GM18517 (cell line): ENCODE data around the gene CSRNP3.
"Not testable (repeated sequence)": the region's sequence is repeated elsewhere in the genome, so short reads cannot be mapped to it uniquely, and the experiment has no call there.

ENCODE experiments used
- ATAC-seq: cut with Tn5 transposase; IDR thresholded peaks from one replicate; pipeline ENCODE4 v1.9.1; 2021; ENCODE audit warnings: mild to moderate bottlenecking, moderate library complexity; ENCODE audit not compliant: unreplicated experiment

Gene CSRNP3

DNA sequence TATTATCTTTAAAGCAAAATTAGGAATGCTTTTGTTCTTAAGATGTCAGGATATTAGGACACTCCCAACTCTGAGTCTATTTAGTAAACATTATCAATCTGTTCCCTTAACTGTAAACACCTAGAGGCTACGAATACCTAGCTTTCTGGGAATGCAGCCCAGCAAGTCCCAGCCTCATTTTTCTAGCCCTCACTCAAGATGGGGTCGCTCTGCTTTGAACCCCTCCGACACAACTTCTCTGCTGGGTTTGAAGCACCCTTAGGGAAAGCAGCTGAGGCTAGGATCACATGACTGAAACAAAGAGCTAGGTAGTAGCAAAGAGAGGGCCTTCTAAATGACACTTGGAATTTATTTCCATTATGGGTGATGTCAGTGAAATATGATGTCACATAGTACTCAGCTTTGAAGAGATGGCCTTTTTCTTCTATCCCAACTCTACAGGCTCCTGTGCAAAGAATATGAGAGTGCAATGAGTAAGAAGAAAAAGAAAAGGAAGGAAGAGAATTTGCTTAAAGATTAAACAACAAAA lies 114.7 kb downstream of the CSRNP3 start:
- no peak for ATAC-seq

DNA sequence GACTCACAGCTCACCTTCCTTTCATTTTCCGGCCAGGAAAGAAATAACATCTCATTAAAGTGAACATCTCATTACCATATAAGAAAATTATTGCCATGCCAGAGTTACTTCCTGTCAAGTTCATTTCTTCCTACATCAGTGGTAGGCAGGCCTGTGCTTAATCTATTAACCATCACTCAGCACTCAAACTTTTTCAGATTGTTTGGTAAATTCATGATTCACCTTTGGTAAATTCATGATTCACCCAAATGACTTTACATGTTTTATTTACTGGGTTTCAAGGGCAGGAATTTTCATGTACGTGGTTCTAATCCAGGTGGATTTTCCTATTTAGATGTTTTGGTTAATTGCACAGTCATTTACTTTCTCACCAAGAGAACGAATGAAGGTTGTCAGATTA lies 116.5 kb downstream of the CSRNP3 start:
- no peak for ATAC-seq

DNA sequence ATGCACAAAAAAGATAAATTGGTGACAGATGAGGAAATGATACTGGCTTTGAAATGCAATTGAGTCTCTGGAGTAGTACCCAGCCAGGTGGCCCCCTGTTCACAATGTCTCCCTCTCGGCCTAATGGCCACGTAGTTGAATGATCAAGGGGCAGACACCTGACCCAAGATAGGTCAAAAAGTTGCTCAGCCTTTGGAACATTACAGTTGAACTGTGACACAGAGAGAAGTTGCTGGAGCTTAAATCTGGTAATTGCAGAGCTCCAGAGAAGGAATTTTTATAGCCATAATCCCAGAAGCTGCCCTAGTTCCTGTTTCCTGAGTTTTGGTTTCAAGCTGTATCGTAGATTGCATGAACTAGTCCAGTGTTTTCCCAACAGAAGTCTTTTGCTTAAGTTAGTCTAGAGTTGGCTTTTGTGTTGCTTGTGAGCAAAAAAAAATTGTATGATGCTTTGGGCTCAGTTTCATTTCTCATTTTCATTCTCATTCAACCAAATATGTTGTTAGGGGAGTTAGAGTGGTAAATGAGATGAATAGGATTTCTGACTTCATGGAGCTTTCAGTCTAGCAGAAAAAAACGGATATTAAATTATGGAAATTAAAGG lies 117.9 kb downstream of the CSRNP3 start:
- peak; percentile 93 for ATAC-seq

DNA sequence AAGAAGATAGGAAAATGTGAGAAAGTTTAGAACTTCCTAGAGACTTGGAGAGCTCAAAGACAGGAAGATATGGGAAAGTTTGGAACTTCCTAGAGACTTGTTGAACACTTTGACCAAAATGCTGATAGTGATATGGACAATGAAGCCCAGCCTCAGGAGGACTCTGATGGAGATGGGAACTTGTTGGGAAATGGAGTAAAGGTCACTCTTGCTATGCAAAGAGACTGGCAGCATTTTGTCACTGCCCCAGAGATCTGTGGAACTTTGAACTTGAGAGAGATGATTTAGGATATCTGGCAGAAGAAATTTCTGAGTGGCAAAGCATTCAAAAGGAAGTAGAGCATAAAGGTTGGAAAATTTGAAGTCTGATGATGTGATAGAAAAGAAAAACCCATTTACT lies 121.5 kb downstream of the CSRNP3 start:
- ATAC-seq = not testable (repeated sequence)

DNA sequence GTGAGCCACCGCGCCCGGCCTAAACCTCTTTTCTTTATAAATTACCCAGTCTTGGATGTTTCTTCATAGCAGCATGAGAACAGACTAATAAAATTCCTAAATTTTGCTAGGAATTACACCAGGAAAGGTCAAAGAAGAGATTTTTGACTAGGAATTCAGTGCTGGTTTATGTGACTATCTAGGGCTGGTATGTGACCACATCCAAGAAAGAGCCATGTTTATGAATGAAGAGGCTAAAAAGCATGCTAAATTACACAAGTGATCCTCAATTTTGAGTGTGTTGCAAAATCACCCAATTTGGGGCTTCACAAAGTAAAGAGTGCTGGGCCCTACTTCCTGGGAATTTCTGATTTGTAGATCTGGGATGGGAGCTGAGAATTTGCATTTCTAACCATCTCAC lies 123.6 kb downstream of the CSRNP3 start:
- no peak for ATAC-seq

DNA sequence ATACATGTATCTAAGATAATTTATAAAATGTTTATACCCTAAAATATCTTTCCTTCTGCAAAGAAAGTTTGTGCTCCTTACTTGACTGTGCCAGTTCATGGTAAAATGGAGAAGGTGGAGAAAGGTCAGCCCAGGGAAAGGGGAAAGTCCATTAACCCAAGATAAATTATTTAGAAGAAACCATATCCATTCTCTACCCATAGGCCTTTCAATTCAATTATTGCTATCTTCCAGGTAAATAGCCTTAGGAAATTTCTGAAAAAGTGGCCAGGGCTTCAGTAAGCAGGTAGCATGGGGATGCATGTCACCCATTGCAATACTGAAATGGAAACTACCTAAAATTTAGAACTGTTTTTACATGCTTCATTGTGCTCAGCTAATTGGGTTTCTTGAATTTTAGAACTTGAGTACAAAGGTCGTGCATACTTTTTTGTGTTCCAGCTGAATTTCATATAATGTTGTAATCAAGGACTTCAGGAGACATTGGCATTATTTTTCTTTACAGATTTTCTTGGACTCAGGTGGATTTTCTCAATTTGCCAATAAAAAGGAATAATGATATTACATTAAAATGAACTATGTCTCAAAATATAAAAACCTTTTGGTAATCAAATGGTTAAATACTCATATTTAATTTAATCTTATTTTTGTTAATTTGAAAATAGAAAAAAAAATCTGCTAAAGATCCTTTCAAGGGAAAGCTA lies 124.9 kb downstream of the CSRNP3 start:
- peak; percentile 48 for ATAC-seq

DNA sequence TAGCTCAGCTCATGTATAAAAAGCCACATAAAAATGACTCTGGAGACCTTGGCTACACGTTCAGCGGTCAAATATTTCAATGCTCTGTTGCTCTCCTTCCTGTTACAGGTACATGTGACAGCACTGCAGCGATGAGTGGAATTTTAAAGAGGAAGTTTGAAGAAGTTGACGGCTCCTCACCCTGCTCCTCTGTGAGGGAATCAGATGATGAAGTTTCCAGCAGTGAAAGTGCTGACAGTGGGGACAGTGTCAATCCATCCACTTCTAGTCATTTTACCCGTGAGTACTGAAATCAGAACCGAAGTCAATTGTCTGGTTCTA lies 125.4 kb downstream of the CSRNP3 start:
- peak; percentile 73 for ATAC-seq

DNA sequence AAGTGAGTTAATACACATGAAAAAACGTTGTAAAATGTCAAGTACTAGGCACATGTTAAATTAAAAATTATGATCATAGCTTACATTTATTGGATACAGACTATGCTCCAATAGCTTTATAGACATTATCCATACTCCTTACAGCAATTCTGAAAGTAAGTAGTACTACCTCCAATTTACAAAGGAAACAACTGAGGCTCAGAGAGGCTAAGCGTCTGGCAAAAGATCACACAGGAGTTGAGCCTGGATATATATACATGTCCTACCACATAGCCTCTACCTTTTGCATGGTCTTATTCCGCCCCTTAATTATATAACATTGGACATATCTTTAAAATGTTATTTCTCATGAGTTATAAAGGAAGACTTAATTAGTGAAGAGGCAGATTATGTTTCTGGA lies 127.3 kb downstream of the CSRNP3 start:
- ATAC-seq = no peak

DNA sequence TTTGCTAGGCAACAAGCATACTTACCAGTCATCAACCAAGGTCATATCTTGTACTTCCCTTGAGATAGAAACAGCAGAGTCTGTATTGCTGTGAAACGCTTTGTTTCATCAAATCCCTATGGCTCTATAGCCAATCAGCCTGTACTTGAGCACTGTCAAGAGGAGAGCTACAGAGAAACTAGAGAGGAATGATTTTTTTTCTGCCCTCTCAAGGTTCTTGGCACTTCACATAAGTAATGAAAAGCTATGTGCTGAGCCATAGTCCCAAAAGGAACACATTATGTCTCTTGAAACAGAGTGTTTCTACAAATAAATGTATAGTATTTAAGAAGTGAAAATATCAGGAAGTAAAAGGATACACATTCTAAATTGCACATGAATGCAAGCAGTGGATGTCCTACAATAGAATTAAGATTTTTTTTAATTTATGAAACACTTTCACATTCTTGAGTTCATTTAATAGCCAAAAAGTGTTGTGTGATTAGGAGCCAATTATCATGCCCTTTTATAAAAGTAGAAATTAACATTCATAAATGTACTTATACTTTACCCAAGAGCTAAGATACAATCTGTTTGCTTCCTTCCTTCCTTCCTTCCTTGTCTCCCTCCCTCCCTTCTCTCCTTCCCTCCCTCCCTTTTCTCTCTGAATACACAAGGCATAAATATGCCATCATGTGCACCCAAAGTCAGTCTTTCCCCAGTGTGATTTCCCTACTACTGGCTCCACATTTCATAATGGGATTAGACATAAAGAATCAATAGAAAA lies 131.8 kb downstream of the CSRNP3 start:
- no peak for ATAC-seq

DNA sequence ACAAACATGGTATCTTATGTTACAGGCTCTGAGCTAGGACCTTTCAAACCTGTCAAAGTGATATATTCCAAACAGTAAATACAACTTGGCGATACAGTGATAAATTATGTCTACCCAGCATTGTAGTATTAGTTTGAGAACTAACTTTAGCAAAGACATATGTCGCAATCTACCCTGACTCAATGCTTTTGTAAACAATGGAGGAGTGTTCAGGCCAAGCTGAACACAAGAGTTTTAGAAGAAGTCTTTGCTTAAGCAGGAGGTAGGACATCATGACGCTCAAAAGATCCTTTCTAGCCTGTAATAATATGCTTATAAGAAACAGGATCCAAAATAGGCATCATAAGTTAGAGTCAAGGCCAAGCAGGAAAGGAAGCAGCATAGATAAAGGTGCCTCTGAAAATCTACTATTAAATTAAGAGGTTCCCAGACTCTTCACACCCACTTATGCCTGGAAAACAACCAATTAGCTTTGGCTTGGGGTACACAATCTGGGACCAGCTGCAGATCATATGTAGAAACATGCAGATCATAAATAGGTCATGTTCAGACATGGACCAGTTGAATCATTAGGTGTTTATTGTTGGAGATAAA lies 132.5 kb downstream of the CSRNP3 start:
- no peak for ATAC-seq

DNA sequence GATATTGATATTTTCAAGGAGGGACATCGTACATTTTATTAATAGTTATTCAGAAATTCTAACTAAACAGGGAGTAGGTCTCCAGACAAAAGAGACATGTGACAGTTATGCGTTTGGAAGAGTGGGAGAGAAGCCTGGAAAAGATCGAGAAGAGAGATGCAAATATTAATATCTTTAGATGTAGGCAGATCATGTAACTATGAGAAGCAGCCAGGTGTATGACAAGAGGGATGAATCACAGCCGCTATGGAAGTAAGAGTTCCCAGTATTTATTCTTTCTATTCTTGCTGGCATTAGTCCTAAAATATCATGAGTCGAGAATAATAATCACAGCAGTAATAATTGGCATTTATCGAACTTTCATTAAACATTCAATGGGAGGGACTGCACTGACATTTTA lies 140.2 kb downstream of the CSRNP3 start:
- no peak for ATAC-seq

DNA sequence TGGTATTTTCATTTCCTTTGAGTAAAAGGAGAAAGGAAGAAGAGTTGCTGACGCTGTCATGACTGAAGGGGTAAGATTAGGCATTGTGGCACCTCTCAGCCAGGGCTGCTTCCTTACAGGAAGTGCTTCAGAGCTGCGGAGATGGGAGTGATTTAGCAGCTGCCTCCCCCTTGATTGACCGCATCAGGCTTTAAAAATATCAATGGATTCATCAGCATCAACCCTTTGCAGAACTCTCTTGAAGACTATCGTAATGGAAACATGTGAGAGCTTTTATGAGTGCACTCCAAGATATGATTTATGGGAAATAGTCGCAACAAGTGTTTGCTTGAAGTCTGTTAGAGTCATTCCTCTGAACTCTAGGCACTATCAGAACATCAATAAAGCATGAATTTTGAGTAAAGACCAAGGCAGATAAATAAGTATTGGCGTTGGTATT lies 141.1 kb downstream of the CSRNP3 start:
- ATAC-seq = no peak

DNA sequence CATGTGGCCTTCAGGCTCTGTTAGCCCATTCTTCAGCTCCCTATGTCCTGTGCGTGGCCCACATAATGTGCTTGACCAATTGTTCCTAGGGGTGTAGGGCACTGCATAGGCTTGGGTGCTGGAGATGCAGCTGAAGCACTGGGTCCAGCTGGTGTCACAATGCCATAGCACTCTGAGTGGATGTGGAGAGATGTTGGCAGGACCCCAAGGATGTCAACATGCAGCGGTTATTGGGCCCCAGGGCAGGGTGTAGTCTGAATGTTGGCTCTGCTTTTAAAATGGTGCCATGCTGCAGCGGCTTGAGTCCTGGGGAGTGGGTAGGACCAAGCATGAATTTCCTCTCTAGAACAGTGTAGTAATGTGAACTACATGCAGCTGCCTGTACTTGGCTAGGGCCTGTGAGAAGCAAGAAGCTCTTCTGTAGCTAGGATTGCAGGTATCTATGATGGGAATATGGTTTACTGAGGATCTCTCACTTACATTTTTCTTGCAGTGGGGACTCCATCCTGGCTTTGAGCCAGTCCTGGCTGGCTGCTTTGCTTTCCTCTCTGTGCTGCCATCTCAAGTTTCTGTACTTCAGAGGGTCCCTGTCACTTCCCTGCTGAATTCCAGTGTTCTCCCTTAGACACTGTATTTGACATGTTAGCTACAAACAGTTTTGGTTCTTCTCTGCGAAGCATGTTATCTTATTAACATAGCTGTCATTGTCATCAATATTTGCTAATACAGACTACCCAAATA lies 148.4 kb downstream of the CSRNP3 start:
- no peak for ATAC-seq

DNA sequence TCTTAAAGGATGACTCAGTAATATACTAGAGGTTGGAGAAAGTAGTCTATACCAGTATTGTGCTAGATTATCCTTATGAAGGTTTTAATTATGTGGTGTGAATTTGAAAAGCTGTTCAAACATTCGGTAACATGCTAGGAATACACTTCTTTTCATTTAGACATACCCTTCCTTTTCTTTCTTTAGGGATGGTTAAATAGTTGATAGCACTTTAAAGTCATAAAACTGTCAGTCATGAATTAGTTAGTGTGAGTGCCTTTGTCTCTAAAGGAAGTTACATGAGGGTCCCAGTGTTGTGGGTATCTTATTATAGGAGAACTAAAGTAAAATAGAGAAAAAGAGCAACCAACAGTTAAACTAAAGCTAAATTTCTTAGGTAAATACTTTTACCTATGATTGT lies 149.3 kb downstream of the CSRNP3 start:
- ATAC-seq = no peak

DNA sequence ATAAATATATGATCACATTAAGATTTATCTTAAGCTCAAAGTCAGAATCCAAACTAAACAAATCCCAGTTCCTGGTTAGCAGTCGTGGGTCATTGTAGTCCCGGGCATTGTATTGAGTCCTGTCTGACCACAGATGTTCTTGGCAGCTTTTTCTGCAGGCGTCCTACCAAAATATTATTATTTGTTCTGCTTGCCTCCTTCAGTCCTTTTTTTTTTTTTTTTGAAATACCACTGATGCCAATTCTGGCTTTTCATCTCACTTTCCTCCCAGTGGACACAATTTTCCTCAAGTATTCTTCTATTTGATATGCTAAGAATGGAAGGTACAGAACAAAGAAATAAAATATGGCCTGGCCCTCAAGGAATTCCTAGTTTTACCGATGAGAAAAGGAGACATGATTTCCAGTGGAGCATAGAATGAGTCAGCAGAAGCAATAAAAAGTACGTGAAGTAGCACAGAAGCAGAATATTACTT lies 151.6 kb downstream of the CSRNP3 start:
- no peak for ATAC-seq

DNA sequence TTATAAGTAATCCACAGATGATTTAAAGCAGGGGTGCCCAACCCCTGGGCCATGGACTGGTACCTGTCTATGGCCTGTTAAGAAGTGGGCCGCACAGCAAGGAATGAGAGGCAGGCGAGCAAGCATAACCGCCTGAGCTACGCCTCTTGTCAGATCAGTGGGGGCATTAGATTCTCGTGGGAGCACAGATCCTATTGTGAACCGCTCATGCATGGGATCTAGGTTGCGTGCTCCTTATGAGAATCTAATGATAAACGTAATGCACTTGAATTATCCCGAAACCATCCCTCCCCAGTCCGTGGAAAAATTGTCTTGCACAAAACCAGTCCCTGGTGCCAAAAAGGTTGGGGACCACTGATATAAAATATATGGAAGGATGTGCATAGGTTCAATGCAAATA lies 153.7 kb downstream of the CSRNP3 start:
- no peak for ATAC-seq

DNA sequence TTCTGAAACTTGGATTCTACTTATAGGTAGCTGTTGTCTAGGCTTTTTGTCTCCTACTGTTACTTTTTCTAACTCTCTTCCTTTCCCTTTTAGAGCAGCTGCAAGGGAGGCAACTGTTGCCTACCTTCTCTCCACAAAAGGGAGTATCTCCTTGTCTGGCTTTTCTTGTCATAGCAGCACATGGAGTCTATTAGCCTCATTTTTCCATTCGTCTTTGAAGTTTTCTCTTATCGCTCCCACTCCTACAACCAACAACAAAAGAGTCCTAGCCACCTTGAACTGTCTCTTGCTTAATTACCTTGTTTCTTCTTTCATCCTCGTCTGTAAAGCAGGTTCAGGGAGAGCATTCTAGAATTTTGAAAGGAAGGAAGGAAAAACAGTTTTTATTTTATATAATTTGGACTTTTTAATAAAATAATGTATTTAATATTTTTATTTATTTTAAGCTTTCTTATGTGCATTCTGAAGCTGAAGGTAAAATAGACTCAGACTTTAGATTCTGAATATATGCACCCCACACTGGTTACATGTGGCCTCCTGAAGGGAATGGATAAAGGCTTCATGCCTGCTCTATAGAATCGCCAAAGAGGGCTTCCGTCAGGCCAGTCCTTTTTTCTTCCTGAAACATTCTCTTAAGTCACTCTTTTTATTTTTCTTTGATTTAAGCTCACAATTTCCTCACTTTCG lies 154.4 kb downstream of the CSRNP3 start:
- no peak for ATAC-seq

DNA sequence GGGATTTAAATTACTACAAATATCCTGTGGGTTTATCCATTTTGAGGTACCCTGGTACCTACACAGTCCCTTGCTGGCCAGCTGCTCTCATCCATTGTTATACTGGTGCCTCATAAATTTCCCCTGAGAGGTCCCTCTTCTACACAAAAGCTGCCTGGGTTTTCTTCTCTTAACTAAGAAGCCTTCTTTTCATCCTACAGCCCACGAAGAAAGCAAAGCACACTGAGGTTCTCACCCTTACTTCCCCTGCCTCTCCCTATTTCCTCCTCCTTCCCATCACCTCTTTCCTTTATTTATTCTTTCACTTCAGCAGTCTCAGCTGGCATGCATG lies 154.9 kb downstream of the CSRNP3 start:
- ATAC-seq = no peak

DNA sequence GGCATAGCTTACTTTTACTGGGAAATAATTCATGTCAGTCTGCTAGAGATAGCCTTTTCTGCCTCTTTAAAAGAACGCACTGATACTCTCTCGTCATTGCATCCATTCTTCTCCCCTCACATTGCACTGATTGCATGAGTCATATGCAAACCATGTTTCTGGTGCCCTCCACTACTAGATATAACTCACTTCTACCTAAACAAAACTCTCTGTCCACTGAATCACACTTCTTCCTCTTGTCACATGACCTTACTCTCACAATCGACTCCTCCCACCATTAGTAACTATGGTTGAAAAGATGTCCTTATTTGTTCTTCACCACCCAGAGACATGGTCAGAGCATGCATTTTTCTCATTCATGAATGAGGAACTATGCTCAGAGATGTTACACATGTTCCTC lies 158.0 kb downstream of the CSRNP3 start:
- ATAC-seq = no peak

DNA sequence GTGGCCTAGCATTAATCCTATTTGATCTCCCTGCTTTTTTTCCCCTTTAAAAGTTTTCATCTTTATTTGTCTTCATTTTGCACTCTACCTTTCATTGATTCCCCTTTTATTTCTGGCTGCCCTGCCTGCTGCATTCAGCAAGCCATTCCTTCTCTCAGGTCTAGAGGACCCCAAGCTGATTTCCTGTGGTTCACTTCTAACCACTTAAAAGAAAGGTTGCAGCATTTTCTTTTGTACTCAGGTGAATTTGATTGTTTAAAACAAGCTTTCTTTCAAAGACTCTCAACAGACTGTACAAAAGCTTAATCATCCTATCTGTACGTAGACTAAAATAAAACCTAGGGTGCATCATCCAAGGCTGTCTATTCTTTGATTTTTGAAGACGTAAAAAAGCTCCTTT lies 160.3 kb downstream of the CSRNP3 start:
- no peak for ATAC-seq
